ENCODE results near the gene PNRC1. TPM values are rescaled to one million over a fixed set of nuclear protein-coding genes. Genes with fewer than 3 reads are reported as not detected.

PNRC1 gene
- polyA plus RNA-seq, 2 of the 4 experiments (the other 2 are of a cell fraction): 27.2 to 37.8 TPM

DNA sequence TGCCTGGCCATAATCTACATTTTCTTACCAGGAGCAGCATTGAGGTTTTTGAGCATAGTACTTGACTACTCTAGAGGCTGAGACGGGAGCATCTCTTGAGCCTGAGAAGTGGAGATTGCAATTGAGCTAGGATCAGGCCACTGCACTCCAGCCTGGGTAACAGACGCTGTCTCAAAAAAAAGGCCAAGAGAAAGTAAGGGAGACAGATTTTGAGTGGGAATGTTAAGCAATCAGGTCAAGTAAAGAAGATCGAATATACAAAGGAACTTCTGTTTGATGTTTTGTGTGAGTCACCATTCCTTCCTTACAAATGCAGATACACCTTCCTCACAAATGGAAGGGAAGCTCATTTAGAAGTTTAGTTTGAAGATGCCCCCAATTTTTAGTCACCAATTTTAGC is 4.4 kb downstream of the PNRC1 start:
- Histone ChIP-seq H3K4me3 (peak overlapping the region; percentile 21; the same call in 1 of the 3 replicates), H3K27ac (peak overlapping the region in 1 of 2 experiments; percentile 12; a peak in 1 of 6 replicates), H3K4me1 (peaks cover 25% of the 10 kb centered on the region), H3K4me2 (peak overlapping the region; percentile 89), H3K9me3 (no peaks in the 10 kb centered on the region)
- FAIRE-seq: no peak
- DNase-seq (ENCODE audit: low read depth in 1 of 2, low spot score in 1 of 2): no peak
- 0 out of 4 replicates have a peak, but pooled peaks of 1 of the 2 experiments have one; percentile 10 for TF ChIP-seq CEBPB (IDR thresholded peaks at IDR 0.05)
- TF ChIP-seq FOSL2 (IDR thresholded peaks at IDR 0.05): no peak
- 0 out of 2 replicates have a peak, but pooled peaks have one; percentile 3 for TF ChIP-seq FOSL2 (CRISPR knock-in tag; IDR thresholded peaks at IDR 0.05)
- no peak for TF ChIP-seq KDM1A (IDR thresholded peaks at IDR 0.05; ENCODE audit: low read depth)
- TF ChIP-seq CBX2 (IDR thresholded peaks at IDR 0.05; ENCODE audit: borderline replicate concordance, low read depth): no peak
- no peak for TF ChIP-seq ZC3H11A (IDR thresholded peaks at IDR 0.05)
- TF ChIP-seq TP53 (CRISPR knock-in tag; IDR thresholded peaks at IDR 0.05): peak; percentile 7; the same call in 1 of the 2 replicates
- TF ChIP-seq ZSCAN20 (CRISPR knock-in tag; IDR thresholded peaks at IDR 0.05): no peak
- TF ChIP-seq, protein P1, sequence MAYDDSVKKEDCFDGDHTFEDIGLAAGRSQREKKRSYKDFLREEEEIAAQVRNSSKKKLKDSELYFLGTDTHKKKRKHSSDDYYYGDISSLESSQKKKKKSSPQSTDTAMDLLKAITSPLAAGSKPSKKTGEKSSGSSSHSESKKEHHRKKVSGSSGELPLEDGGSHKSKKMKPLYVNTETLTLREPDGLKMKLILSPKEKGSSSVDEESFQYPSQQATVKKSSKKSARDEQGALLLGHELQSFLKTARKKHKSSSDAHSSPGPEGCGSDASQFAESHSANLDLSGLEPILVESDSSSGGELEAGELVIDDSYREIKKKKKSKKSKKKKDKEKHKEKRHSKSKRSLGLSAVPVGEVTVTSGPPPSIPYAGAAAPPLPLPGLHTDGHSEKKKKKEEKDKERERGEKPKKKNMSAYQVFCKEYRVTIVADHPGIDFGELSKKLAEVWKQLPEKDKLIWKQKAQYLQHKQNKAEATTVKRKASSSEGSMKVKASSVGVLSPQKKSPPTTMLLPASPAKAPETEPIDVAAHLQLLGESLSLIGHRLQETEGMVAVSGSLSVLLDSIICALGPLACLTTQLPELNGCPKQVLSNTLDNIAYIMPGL (CRISPR knock-in tag; IDR thresholded peaks at IDR 0.05; ENCODE audit: borderline replicate concordance): no peak
- TF ChIP-seq, protein P2, sequence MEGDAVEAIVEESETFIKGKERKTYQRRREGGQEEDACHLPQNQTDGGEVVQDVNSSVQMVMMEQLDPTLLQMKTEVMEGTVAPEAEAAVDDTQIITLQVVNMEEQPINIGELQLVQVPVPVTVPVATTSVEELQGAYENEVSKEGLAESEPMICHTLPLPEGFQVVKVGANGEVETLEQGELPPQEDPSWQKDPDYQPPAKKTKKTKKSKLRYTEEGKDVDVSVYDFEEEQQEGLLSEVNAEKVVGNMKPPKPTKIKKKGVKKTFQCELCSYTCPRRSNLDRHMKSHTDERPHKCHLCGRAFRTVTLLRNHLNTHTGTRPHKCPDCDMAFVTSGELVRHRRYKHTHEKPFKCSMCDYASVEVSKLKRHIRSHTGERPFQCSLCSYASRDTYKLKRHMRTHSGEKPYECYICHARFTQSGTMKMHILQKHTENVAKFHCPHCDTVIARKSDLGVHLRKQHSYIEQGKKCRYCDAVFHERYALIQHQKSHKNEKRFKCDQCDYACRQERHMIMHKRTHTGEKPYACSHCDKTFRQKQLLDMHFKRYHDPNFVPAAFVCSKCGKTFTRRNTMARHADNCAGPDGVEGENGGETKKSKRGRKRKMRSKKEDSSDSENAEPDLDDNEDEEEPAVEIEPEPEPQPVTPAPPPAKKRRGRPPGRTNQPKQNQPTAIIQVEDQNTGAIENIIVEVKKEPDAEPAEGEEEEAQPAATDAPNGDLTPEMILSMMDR (IDR thresholded peaks at IDR 0.05): no peak
- WGBS (ENCODE audit: missing lambda C conversion rate): 53% methylated on average over 3 of the region's 3 CpGs
- ChIA-PET CTCF (interaction anchor here (2.9 kb wide), 1 partner anchor 102 kb away, joined by 16 read pairs; no protein-coding TSS in a partner anchor), POLR2A (interaction anchor here (1.5 to 7.8 kb wide), 2 partner anchors 49 to 102 kb away, joined by 4 to 113 read pairs; no protein-coding TSS in a partner anchor)
- ATAC-seq: no peak

DNA sequence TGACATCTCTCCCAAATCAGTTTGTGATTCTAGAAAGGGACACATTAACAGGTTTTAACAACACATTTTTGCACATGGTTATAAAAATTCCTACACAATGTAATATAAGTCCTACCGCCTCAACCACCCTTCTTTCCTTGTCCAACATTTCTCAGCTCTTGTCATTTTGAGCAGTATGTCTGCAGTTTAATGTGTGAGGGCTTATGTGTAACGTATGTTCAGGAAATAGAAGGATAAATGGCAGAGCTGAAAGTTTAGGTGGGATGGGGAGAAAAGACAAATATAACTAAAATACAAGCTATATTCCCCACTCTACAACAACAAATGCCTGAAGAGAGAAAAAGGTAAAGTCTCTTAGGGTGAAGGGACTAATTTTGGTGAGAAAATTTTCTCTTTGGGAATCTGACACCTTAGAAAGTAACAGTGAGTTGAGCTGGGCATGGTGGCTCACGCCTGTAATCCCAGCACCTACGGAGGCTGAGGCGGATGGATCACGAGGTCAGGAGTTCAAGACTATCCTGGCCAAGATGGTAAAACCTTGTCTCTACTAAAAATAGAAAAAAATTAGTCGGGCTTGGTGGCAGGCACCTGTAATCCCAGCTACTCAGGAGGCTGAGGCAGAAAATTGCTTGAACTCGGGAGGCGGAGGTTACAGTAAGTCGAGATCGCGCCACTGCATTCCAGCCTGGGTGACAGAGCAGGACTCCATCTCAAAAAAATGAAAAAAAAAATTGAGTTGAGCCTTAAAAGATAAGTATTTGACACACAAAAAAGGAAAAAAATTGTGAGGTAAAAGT is 5.1 kb downstream of the PNRC1 start:
- Histone ChIP-seq H3K4me3 (no peak overlapping the region), H3K4me2 (peak overlapping the region; percentile 89; the same call in 1 of the 3 replicates), H3K9me3 (no peaks in the 10 kb centered on the region), H3K27ac (no peak overlapping the region), H3K4me1 (peaks cover 25% of the 10 kb centered on the region)
- DNase-seq (ENCODE audit: low read depth in 1 of 2, low spot score in 1 of 2) (no peak), ATAC-seq (no peak), FAIRE-seq (no peak)
- ChIA-PET CTCF (interaction anchor here (0.7 to 2.9 kb wide), 3 partner anchors 9 to 287 kb away, joined by 3 to 16 read pairs (median 4); no protein-coding TSS in a partner anchor), POLR2A (interaction anchor here (0.6 to 7.8 kb wide), 3 partner anchors 40 to 103 kb away, joined by 4 to 113 read pairs (median 4); no protein-coding TSS in a partner anchor)
- WGBS (ENCODE audit: missing lambda C conversion rate): 93% methylated on average over 12 of the region's 12 CpGs
- TF ChIP-seq MYC (IDR thresholded peaks at IDR 0.05; ENCODE audit: borderline replicate concordance, low read length) (no peak), EP300 (IDR thresholded peaks at IDR 0.05) (no peak), POLR2AphosphoS2 (conservative IDR thresholded peaks at IDR 0.05; ENCODE audit: low read length) (peak; percentile 91), RARB (CRISPR knock-in tag; IDR thresholded peaks at IDR 0.05) (peak; percentile 10; the same call in 1 of the 2 replicates), CHD4 (IDR thresholded peaks at IDR 0.05; ENCODE audit: borderline replicate concordance) (no peak), NR3C1 (IDR thresholded peaks at IDR 0.05) (no peak), CHD2 (IDR thresholded peaks at IDR 0.05; ENCODE audit: low read length, partially characterized antibody) (peak; percentile 38), TFCP2L1 (CRISPR knock-in tag; IDR thresholded peaks at IDR 0.05) (peak; percentile 74; the same call in 1 of the 2 replicates), MAZ (IDR thresholded peaks at IDR 0.05; ENCODE audit: borderline replicate concordance, low read depth, low read length) (no peak), RCOR1 (IDR thresholded peaks at IDR 0.05; ENCODE audit: low read depth, low read length) (no peak), JUN (IDR thresholded peaks at IDR 0.05) (peak in 1 of 2 experiments; percentile 39; a peak in 2 of 5 replicates), KDM1A (IDR thresholded peaks at IDR 0.05; ENCODE audit: low read depth) (no peak), CBX8 (IDR thresholded peaks at IDR 0.05) (no peak), CEBPB (IDR thresholded peaks at IDR 0.05) (no peak), FOSB (CRISPR knock-in tag; IDR thresholded peaks at IDR 0.05) (peak; percentile 74), MAFK (IDR thresholded peaks at IDR 0.05; ENCODE audit: partially characterized antibody) (no peak), ZNF302 (CRISPR knock-in tag; IDR thresholded peaks at IDR 0.05) (no peak), EHMT2 (IDR thresholded peaks at IDR 0.05; ENCODE audit: low read depth) (no peak), HOXA7 (CRISPR knock-in tag; IDR thresholded peaks at IDR 0.05) (peak; percentile 82), SMC3 (IDR thresholded peaks at IDR 0.05) (no peak)
- TF ChIP-seq, protein P3, sequence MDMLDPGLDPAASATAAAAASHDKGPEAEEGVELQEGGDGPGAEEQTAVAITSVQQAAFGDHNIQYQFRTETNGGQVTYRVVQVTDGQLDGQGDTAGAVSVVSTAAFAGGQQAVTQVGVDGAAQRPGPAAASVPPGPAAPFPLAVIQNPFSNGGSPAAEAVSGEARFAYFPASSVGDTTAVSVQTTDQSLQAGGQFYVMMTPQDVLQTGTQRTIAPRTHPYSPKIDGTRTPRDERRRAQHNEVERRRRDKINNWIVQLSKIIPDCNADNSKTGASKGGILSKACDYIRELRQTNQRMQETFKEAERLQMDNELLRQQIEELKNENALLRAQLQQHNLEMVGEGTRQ (IDR thresholded peaks at IDR 0.05): no peak
- TF ChIP-seq, protein P4, sequence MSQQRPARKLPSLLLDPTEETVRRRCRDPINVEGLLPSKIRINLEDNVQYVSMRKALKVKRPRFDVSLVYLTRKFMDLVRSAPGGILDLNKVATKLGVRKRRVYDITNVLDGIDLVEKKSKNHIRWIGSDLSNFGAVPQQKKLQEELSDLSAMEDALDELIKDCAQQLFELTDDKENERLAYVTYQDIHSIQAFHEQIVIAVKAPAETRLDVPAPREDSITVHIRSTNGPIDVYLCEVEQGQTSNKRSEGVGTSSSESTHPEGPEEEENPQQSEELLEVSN (IDR thresholded peaks at IDR 0.05; ENCODE audit: borderline replicate concordance, low read depth): no peak
- TF ChIP-seq, protein P5, sequence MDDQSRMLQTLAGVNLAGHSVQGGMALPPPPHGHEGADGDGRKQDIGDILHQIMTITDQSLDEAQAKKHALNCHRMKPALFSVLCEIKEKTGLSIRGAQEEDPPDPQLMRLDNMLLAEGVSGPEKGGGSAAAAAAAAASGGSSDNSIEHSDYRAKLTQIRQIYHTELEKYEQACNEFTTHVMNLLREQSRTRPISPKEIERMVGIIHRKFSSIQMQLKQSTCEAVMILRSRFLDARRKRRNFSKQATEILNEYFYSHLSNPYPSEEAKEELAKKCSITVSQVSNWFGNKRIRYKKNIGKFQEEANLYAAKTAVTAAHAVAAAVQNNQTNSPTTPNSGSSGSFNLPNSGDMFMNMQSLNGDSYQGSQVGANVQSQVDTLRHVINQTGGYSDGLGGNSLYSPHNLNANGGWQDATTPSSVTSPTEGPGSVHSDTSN (IDR thresholded peaks at IDR 0.05): no peak
